ENCODE measurements around the gene C1QTNF7.

- TF ChIP-seq CTCF (IDR thresholded peaks at IDR 0.05) (no peak), POLR2A (IDR thresholded peaks at IDR 0.05) (no peak)
Measured at GRCh38 chr4:15451866-15452765, 24.3 kb downstream of the C1QTNF7 start.

All from ovary (tissue), 3 donors.